ENCODE measurements around the gene PCDHGB4. TPM values are rescaled to one million over a fixed set of nuclear protein-coding genes. Genes with fewer than 3 reads are reported as not detected.
"Not testable (repeated sequence)": the region's sequence is repeated elsewhere in the genome, so short reads cannot be mapped to it uniquely, and the experiment has no call there.

The PCDHGB4 gene
- total and polyA plus RNA-seq, 2 experiments from 2014 or later = 5.0 to 6.8 TPM

- no peaks in the 10 kb centered on the region for H3K27me3 ChIP-seq (replicated peaks; ENCODE audit: insufficient read depth)
- H3K9me2 ChIP-seq (ENCODE audit: insufficient read depth) = no peaks in the 10 kb centered on the region
- no peak overlapping the region for H3K9ac ChIP-seq
- no peaks in the 10 kb centered on the region for H3K4me1 ChIP-seq (ENCODE audit: insufficient read depth)
- no peak for DNase-seq
- H3K27ac ChIP-seq = no peak overlapping the region
- 0 out of 2 replicates have a peak, but pooled peaks cover 4% of the 10 kb centered on the region for H3K79me2 ChIP-seq (ENCODE audit: insufficient read depth)
- WGBS, 2 experiments (ENCODE audit: low coverage in 1 of 2, low lambda C conversion rate in 2 of 2, missing lambda C conversion rate in 2 of 2) = 32 to 34% methylated on average over 15 of the region's 15 CpGs
- H3K36me3 ChIP-seq (ENCODE audit: low read depth) = no peaks in the 10 kb centered on the region
- H3K4me3 ChIP-seq = no peak overlapping the region
- no peak overlapping the region for H2AFZ ChIP-seq
- H4K20me1 ChIP-seq (ENCODE audit: insufficient read depth) = no peaks in the 10 kb centered on the region
- no peaks in the 10 kb centered on the region for H3K9me3 ChIP-seq (ENCODE audit: low read depth)
- TF ChIP-seq EZH2phosphoT487 (IDR thresholded peaks at IDR 0.05; ENCODE audit: insufficient read depth, low read depth) (no peak), EZH2 (IDR thresholded peaks at IDR 0.05; ENCODE audit: insufficient read depth, poor library complexity, severe bottlenecking) (no peak)
- no peak overlapping the region for H3K4me2 ChIP-seq (ENCODE audit: unreplicated experiment)
- peaks cover 8% of the 10 kb centered on the region; the same call in 1 of the 2 replicates for H3F3A ChIP-seq (ENCODE audit: insufficient read depth)
- in situ Hi-C loops (cut with MboI) = no loop called here
Observed at GRCh38 chr5:141398608-141399007, 11.1 kb downstream of the PCDHGB4 start.

GRCh38 chr5:141399555-141400258 is 12.2 kb downstream of the PCDHGB4 start:
- H3K4me3 ChIP-seq = peak overlapping the region; percentile 58

GRCh38 chr5:141402553-141403243 is 15.2 kb downstream of the PCDHGB4 start, which contains the start of gene PCDHGA9:
Gene PCDHGA9 (plus strand): TSS chr5:141402778. CDS start chr5:141402953, 175 bp downstream.
- WGBS, 2 experiments (ENCODE audit: low coverage in 1 of 2, low lambda C conversion rate in 2 of 2, missing lambda C conversion rate in 2 of 2) = 20% methylated on average over 27 of the region's 27 CpGs
- Histone ChIP-seq H4K20me1 (ENCODE audit: insufficient read depth) (no peaks in the 10 kb centered on the region), H3F3A (ENCODE audit: insufficient read depth) (peaks cover 8% of the 10 kb centered on the region; the same call in 1 of the 2 replicates), H3K9ac (peak within 1 kb of the TSS; percentile 38), H2AFZ (peak within 1 kb of the TSS; percentile 65), H3K4me1 (ENCODE audit: insufficient read depth) (no peaks in the 10 kb centered on the region; the same call in 1 of the 2 replicates), H3K9me3 (ENCODE audit: low read depth) (no peaks in the 10 kb centered on the region), H3K9me2 (ENCODE audit: insufficient read depth) (no peaks in the 10 kb centered on the region), H3K4me2 (ENCODE audit: unreplicated experiment) (peak within 1 kb of the TSS; percentile 54), H3K36me3 (ENCODE audit: low read depth) (no peaks in the 10 kb centered on the region), H3K27ac (no peak within 1 kb of the TSS), H3K79me2 (ENCODE audit: insufficient read depth) (0 out of 2 replicates have a peak, but pooled peaks cover 4% of the 10 kb centered on the region), H3K4me3 (peak within 1 kb of the TSS; percentile 68), H3K27me3 (replicated peaks; ENCODE audit: insufficient read depth) (no peaks in the 10 kb centered on the region)
- DNase-seq = peak; percentile 73
- in situ Hi-C loops (cut with MboI) = no loop called here
- TF ChIP-seq EZH2 (IDR thresholded peaks at IDR 0.05; ENCODE audit: insufficient read depth, poor library complexity, severe bottlenecking) (no peak), EZH2phosphoT487 (IDR thresholded peaks at IDR 0.05; ENCODE audit: insufficient read depth, low read depth) (no peak)

More at GRCh38 chr5:141399555-141400258, 12.2 kb downstream of the PCDHGB4 start:
- H3K9me2 ChIP-seq (ENCODE audit: insufficient read depth) = no peaks in the 10 kb centered on the region
- in situ Hi-C loops (cut with MboI) = no loop called here
- H3K27me3 ChIP-seq (replicated peaks; ENCODE audit: insufficient read depth) = no peaks in the 10 kb centered on the region
- H2AFZ ChIP-seq = no peak overlapping the region
- H3K27ac ChIP-seq = no peak overlapping the region
- DNase-seq = no peak
- TF ChIP-seq EZH2phosphoT487 (IDR thresholded peaks at IDR 0.05; ENCODE audit: insufficient read depth, low read depth) (no peak), EZH2 (IDR thresholded peaks at IDR 0.05; ENCODE audit: insufficient read depth, poor library complexity, severe bottlenecking) (no peak)
- WGBS, 2 experiments (ENCODE audit: low coverage in 1 of 2, low lambda C conversion rate in 2 of 2, missing lambda C conversion rate in 2 of 2) = 38 to 39% methylated on average over 41 to 61 of the region's 61 CpGs
- peak overlapping the region; percentile 46 for H3K4me2 ChIP-seq (ENCODE audit: unreplicated experiment)
- no peaks in the 10 kb centered on the region for H3K9me3 ChIP-seq (ENCODE audit: low read depth)
- H3K36me3 ChIP-seq (ENCODE audit: low read depth) = no peaks in the 10 kb centered on the region
- H3K4me1 ChIP-seq (ENCODE audit: insufficient read depth) = no peaks in the 10 kb centered on the region
- H3K79me2 ChIP-seq (ENCODE audit: insufficient read depth) = 0 out of 2 replicates have a peak, but pooled peaks cover 4% of the 10 kb centered on the region
- H3F3A ChIP-seq (ENCODE audit: insufficient read depth) = peaks cover 8% of the 10 kb centered on the region; the same call in 1 of the 2 replicates
- no peaks in the 10 kb centered on the region for H4K20me1 ChIP-seq (ENCODE audit: insufficient read depth)
- H3K9ac ChIP-seq = no peak overlapping the region

- Histone ChIP-seq H3K4me1 (ENCODE audit: insufficient read depth) (no peaks in the 10 kb centered on the region; the same call in 1 of the 2 replicates), H3K4me2 (ENCODE audit: unreplicated experiment) (no peak overlapping the region), H3F3A (ENCODE audit: insufficient read depth) (peaks cover 8% of the 10 kb centered on the region; the same call in 1 of the 2 replicates), H3K79me2 (ENCODE audit: insufficient read depth) (0 out of 2 replicates have a peak, but pooled peaks cover 4% of the 10 kb centered on the region), H3K27me3 (replicated peaks; ENCODE audit: insufficient read depth) (no peaks in the 10 kb centered on the region), H3K9me2 (ENCODE audit: insufficient read depth) (no peaks in the 10 kb centered on the region), H4K20me1 (ENCODE audit: insufficient read depth) (no peaks in the 10 kb centered on the region), H3K36me3 (ENCODE audit: low read depth) (no peaks in the 10 kb centered on the region), H3K27ac (no peak overlapping the region), H3K9me3 (ENCODE audit: low read depth) (no peaks in the 10 kb centered on the region), H3K4me3 (peak overlapping the region; percentile 68), H2AFZ (peak overlapping the region; percentile 65; the same call in 1 of the 2 replicates), H3K9ac (no peak overlapping the region)
- 34 to 36% methylated on average over 22 of the region's 22 CpGs for WGBS, 2 experiments (ENCODE audit: low coverage in 1 of 2, low lambda C conversion rate in 2 of 2, missing lambda C conversion rate in 2 of 2)
- DNase-seq = no peak
- TF ChIP-seq EZH2 (IDR thresholded peaks at IDR 0.05; ENCODE audit: insufficient read depth, poor library complexity, severe bottlenecking) = no peak
- TF ChIP-seq EZH2phosphoT487 (IDR thresholded peaks at IDR 0.05; ENCODE audit: insufficient read depth, low read depth) = no peak
- in situ Hi-C loops (cut with MboI) = no loop called here
Observed at GRCh38 chr5:141403387-141403786, 15.9 kb downstream of the PCDHGB4 start.

GRCh38 chr5:141407790-141408505 is 20.4 kb downstream of the PCDHGB4 start, which contains the start of gene PCDHGB6:
Gene PCDHGB6 (plus strand): TSS chr5:141408021. CDS start chr5:141408203, 182 bp downstream.
- H3K4me1 ChIP-seq (ENCODE audit: insufficient read depth); in situ Hi-C loops (cut with MboI); H3K27me3 ChIP-seq (replicated peaks; ENCODE audit: insufficient read depth); H4K20me1 ChIP-seq (ENCODE audit: insufficient read depth); H3K36me3 ChIP-seq (ENCODE audit: low read depth); H3F3A ChIP-seq (ENCODE audit: insufficient read depth); H3K79me2 ChIP-seq (ENCODE audit: insufficient read depth); H3K9me2 ChIP-seq (ENCODE audit: insufficient read depth); H3K9me3 ChIP-seq (ENCODE audit: low read depth): not testable (repeated sequence)
- H3K4me3 ChIP-seq = peak within 1 kb of the TSS; percentile 68
- peak within 1 kb of the TSS; percentile 56; the same call in 1 of the 2 replicates for H3K9ac ChIP-seq
- DNase-seq = peak; percentile 86
- H3K27ac ChIP-seq = 0 out of 2 replicates have a peak within 1 kb of the TSS, but pooled peaks have one; percentile 13
- 10 to 12% methylated on average over 41 to 47 of the region's 51 CpGs for WGBS, 2 experiments (ENCODE audit: low coverage in 1 of 2, low lambda C conversion rate in 2 of 2, missing lambda C conversion rate in 2 of 2)
- peak within 1 kb of the TSS; percentile 74 for H2AFZ ChIP-seq
- H3K4me2 ChIP-seq (ENCODE audit: unreplicated experiment) = peak within 1 kb of the TSS; percentile 67

All from GM23248 (cell line).